KOPT-K1 (cell line): ENCODE results near the gene ISCA1.
A peak's percentile ranks its signal among the peaks of the same experiment; 100 is the strongest.
"Not testable (repeated sequence)": the region's sequence is repeated elsewhere in the genome, so short reads cannot be mapped to it uniquely, and the experiment has no call there.

Experiments
- H3K27ac ChIP-seq: fragments of 200-600 bp; sonication (generic); 2 replicates; pipeline ENCODE4 v1.5.1; 2016; ENCODE audit warnings: antibody characterized with exemption, mild to moderate bottlenecking, low read depth, low read length; ENCODE audit not compliant: poor library complexity, severe bottlenecking
- H3K36me3 ChIP-seq: fragments of 200-600 bp; sonication (generic); 2 replicates; pipeline ENCODE4 v1.5.1; 2017; ENCODE audit warnings: antibody characterized with exemption, mild to moderate bottlenecking, low read length, moderate library complexity; ENCODE audit not compliant: insufficient read depth
- H3K9me3 ChIP-seq: fragments of 200-600 bp; sonication (generic); 2 replicates; pipeline ENCODE4 v1.5.1; 2017; ENCODE audit warnings: antibody characterized with exemption, low read length, mild to moderate bottlenecking; ENCODE audit not compliant: insufficient read depth, poor library complexity, severe bottlenecking

ISCA1 gene

DNA sequence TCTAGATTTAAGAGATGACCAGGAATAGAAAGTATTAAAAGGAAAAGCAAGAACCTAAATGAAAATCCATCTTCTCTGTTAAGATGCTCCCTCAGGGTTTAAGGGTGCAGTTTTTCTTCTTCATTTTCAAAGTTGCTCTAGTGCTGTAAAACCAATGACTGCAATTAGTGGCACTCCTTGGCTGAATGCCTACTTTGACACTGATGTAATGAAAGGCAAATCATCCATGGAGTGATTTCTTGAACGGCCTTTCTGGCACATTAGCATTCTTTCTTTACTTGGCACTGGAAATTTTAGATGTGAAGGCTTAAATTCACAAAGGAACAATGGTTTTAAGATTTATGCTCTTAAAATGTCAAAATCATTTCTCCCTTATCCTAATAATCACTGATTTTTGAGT, 19.3 kb upstream of the ISCA1 start:
- Histone ChIP-seq H3K9me3 (no peaks in the 10 kb centered on the region), H3K27ac (no peak overlapping the region), H3K36me3 (peaks cover 94% of the 10 kb centered on the region)

DNA sequence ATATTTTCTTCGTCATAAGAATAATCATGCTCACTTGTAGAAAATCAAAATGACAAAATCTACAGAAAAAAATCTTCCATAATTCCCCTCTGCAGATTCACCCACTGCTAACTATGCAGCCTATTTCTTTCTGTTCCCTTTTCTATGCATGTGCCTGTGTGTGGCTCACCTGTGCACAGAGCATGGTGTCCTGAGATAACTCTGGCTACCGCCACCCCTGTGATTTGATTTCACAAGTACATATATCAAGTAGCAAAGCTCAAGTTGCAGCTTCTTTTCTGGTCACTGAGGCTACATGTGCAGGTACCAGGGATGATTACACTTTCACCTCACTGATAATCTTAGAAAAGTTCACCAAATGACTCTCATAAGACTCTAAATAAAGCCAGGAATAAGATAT, 18.4 kb upstream of the ISCA1 start:
- Histone ChIP-seq H3K9me3 (no peaks in the 10 kb centered on the region), H3K27ac (no peak overlapping the region), H3K36me3 (peaks cover 94% of the 10 kb centered on the region)

DNA sequence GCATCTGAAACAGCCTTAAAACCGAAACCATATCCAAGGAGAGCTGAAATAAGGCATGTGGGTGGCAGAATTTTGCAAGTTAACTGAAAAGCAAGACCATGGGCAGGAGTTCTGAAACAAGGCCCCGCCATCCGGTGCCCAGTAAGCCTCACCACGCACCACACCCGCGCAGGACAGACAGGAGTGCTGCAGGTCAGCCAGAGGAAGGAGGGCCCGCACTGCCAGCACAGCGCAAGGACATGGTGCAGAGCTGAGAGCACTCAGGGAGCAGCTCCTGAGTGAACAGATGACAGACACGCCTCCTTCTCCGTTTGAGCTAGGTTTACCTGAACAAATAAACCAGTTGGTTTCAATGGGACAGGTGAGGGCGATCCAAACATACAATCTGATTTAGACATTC, 16.5 kb upstream of the ISCA1 start:
- H3K27ac ChIP-seq: no peak overlapping the region
- peaks cover 82% of the 10 kb centered on the region for H3K36me3 ChIP-seq
- no peaks in the 10 kb centered on the region for H3K9me3 ChIP-seq

DNA sequence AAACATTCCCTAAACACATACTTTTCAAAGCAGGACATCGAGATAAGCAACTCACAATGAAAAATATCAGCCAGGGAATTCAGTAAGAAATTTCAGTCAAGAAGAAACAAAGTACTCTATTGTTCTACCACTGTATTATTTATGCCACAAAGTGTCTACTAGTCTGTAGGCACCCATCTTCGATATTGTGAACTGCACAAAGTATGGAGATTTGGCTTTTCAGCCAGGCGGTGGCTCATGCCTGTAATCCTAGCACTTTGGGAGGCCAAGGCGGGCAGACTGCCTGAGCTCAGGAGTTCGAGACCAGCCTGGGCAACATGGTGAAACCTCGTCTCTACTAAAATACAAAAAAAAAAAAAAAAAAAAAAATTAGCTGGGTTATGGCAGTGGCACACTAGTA, 8.0 kb upstream of the ISCA1 start:
- H3K27ac ChIP-seq, H3K9me3 ChIP-seq: not testable (repeated sequence)
- peaks cover 12% of the 10 kb centered on the region; the same call in 1 of the 2 replicates for H3K36me3 ChIP-seq

DNA sequence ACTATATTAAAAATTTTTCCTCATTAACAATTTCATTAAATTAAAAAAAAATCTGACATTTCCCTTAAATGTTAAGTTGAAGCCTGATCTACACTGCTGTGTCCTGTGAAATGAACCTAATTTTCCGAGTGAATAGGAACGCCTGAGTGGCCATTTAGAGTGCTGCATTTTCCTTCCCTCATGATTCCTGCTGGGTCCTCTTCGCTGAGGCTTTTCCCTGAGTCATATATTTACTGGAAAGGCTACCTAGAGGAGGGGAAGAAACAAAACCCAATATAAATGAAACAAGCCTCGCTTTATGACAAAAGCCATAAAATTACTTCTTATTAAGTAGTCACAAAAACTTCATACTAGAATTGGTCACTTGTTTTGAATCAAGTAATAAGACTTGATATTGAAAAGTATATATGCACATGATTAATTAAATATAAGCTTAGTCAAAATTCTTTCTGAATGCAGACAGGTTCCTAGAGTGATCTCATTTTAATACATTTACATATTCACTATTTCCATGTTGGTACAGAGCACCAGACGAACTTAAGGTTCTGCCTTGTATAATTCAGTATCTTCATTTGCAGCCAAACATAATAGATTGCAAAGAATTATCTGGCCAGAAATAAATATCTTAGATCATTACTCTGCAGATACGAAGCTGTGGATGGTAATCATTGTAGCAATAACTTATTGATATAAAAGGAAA, 6.3 kb upstream of the ISCA1 start:
- Histone ChIP-seq H3K27ac (no peak overlapping the region), H3K9me3 (no peaks in the 10 kb centered on the region), H3K36me3 (peaks cover 8% of the 10 kb centered on the region; the same call in 1 of the 2 replicates)

DNA sequence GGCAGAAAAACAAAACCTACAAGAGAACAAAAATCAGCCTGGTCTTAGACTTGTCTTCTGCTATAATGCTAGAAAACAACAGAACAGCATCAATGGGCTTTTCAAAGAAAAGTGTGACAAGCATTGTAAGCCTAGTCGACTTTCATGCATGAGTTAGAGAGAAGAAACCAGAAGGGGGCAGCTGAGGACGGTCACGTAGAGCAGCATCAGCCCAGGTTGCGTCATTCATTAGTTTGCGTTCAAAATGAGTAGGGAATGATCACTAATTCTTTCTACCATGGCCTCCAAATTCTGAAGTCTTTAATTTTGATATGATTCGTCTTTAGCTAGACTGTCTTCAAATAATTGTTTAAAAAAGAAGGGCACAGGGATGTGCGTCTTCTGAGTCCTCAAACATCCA, 4.7 kb upstream of the ISCA1 start:
- H3K36me3 ChIP-seq: peaks cover 8% of the 10 kb centered on the region; the same call in 1 of the 2 replicates
- H3K9me3 ChIP-seq: no peaks in the 10 kb centered on the region
- no peak overlapping the region for H3K27ac ChIP-seq

DNA sequence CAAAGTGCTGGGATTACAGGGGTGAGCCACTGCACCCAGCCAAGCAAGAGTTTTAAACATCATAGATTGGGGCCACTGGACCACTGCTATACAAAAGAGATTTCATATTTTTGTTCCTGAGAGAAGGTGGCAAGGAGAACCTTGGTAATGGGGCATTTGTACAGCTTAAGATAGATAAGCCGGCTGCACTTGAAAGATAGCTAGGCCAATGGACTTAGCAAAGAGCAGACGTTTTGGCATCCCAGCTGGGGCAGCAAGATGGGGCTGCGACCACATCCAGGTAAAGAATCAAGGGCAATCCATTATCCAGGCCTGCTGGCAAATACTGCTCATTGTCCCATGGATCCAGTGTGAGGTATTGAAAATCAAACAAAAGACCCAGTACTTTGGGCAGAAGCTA, 3.9 kb upstream of the ISCA1 start:
- Histone ChIP-seq H3K9me3 (no peaks in the 10 kb centered on the region), H3K27ac (no peak overlapping the region), H3K36me3 (peaks cover 8% of the 10 kb centered on the region; the same call in 1 of the 2 replicates)

DNA sequence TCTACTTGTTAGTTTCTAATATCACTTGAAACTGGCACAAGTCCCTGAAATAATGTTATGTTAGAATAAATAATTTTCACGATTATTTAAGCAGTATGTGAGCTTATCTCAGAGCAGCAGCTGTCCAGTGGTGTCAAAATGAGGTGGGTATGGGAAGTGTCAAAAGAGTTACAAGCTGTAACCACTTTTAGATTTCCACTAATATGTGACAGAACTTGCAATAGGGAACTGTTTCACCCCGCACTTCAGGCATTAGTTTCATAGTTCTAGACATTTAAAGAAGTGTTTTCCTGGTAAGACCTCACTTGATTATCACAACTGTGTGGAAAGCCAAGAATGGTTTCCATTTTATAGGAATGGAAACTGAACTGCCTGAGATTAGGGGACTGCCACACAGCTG, 2.9 kb upstream of the ISCA1 start:
- H3K27ac ChIP-seq: no peak overlapping the region
- no peaks in the 10 kb centered on the region for H3K9me3 ChIP-seq
- H3K36me3 ChIP-seq: peaks cover 8% of the 10 kb centered on the region; the same call in 1 of the 2 replicates

DNA sequence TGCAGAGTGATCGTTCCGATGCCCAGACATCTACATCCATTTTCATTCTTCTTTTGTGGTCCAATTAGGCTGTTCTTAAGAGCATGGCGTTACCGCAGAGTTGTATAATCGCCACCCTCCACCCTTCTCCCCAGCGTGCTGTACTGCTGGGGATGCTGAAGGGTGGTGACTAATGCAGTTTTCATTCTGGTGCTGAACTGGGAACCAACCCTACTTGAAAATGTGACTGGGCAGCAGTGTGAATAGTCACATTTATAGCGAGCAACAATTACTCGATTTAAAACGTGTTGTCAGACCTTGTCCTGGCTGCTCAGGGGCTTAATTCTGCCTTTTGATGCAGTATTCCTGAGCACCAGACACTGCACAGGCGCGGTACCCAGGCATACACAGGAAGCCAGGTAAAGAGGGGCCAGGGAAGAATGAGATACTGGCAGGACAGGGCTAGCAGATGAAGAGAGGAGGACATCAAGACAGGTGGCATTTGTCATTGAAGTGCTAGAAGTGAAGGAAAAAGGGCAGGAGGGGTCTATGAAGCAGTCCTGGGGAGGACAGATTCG, 719 bp upstream of the ISCA1 start:
- no peaks in the 10 kb centered on the region for H3K9me3 ChIP-seq
- peaks cover 16% of the 10 kb centered on the region for H3K36me3 ChIP-seq
- peak overlapping the region; percentile 74 for H3K27ac ChIP-seq

DNA sequence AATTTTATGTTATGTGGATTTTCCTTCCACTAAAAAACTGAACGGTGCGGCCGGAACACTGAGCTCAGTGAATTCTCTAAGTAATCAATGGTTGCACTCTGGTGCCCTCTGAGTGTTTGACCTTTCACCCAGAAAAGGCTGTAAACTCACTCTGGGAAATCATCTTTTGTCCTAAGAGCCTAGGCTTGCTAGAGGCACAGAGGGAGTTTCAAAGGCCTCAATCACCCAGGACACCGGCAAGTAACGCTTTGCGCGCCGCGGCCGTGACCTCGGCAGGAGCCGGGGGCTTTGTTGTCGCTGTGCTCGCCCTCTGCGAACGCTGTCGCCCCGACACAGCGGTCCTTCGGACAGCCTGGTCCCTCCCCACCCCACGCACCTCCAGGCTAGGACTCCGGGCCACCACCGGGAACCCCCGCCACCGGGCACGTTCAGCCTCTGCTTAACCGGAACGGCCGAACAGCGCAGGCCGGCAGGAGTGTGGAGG, 703 bp downstream of the ISCA1 start:
- Histone ChIP-seq H3K9me3 (no peaks in the 10 kb centered on the region), H3K27ac (peak overlapping the region; percentile 74), H3K36me3 (peaks cover 11% of the 10 kb centered on the region; the same call in 1 of the 2 replicates)

DNA sequence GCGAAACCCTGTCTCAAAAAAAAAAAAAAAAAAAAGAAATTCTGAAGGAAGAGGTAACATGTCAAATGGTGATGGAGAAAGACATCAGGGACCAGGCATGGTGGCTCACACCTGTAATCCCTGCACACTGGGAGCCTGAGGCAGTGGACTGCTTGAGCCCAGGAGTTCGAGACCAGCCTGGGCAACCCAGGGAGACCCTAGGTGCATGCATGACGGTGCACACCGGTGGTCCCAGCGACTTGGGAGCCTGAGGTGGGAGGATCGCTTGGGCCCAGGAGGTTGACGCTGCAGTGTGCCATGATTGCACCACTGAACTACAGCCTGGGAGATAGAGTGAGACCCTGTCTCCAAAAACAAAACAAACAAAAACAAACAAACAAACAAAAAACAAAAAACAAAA, 1.8 kb downstream of the ISCA1 start:
- peaks cover 11% of the 10 kb centered on the region; the same call in 1 of the 2 replicates for H3K36me3 ChIP-seq
- no peaks in the 10 kb centered on the region for H3K9me3 ChIP-seq
- no peak overlapping the region for H3K27ac ChIP-seq

DNA sequence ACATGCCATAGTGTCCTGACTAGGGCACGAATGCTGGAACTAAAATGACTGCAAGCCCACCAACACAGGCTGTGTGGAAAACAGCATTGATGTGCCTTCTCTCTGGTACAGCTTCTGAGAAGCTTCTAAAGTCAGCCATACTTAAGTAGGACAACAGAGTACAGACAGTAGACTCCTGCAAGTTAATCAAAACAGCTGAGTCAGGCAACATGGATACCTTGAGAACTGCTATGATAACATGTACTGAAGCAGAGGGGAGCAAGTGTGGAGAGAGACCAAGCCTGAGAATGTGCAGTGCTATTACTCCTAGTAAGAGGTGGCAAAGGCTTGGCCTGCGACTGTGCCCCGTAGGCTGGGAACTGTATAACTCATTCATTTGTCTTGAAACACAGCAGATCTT, 2.5 kb downstream of the ISCA1 start:
- Histone ChIP-seq H3K9me3 (no peaks in the 10 kb centered on the region), H3K27ac (no peak overlapping the region), H3K36me3 (peaks cover 11% of the 10 kb centered on the region; the same call in 1 of the 2 replicates)

DNA sequence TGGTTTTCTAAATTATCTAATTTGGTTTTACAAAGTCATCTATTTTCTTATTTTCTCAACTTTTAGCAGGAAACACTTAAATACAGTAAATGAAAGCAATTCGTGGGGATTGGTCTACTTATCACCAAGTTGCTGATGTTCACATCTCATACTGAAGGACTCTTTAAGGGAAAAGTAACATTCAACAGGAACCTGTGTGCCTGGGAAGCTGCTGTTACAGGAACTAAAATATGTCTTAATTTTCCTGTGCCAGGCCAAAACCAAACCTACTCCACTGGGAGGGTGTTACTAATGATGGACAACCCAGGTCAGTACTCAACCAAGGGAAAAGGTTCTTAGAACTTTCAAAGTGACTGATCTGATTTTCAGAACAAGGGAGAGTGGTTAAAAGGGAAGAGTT, 5.3 kb downstream of the ISCA1 start:
- Histone ChIP-seq H3K27ac (no peak overlapping the region), H3K9me3 (no peaks in the 10 kb centered on the region), H3K36me3 (peaks cover 29% of the 10 kb centered on the region)

DNA sequence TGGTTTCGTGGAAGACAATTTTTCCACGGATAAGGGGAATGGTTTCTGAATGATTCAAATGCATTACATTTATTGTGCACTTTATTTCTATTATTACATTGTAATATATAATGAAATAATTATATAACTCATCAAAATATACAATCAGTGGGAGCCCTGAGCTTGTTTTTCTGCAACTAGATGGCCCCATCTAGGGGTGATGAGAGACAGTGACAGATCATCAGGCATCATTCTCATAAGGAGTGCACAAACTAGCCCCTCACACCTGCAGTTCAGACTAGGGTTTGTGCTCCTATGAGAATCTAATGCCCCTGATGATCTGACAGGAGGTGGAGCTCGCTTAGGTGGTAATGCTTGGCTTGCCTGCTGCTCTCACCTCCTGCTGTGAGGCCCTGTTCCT, 6.4 kb downstream of the ISCA1 start:
- no peaks in the 10 kb centered on the region for H3K9me3 ChIP-seq
- H3K36me3 ChIP-seq: peaks cover 40% of the 10 kb centered on the region
- no peak overlapping the region for H3K27ac ChIP-seq

DNA sequence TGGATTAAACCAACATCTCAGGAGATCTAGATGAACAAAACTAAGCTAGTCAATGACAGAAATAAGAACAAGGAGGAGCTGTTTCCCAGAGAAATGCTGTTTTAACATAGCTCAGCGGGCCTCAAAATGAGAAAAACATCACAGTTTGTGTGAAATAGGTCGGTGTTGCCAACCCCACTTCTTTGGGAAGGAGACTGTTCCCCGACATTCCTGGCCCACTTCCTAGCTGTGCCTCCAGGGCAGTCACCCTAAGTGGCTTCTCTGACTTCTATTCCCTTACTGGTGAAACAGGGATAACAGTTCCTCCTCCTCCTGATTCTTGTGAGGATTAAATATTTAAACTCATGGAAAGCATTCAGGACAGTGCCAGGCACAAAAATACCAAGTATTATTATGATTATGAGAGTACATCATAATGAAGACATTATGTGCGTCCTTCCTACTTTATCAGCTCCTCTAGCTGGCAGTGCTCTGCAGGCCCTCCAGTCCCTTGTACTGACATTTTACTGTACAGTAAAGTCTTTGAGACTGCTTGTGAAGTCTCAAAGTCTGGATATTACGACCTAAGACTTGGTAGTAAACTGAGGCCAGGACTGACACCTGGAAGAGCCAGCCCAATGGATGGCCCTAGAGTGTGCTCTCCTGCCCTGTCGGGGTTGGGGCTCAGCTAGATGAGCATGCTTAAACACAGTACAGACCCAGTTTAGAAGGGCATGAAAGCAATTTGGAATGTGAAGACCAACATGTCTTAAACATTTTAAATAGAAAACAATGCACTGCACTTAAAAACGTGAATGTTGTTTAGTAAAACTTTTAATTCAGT, 7.3 kb downstream of the ISCA1 start:
- H3K27ac ChIP-seq: no peak overlapping the region
- no peaks in the 10 kb centered on the region for H3K9me3 ChIP-seq
- peaks cover 39% of the 10 kb centered on the region for H3K36me3 ChIP-seq
